HepG2 (cell line): Measurements from ENCODE around the gene SPG7. TPM values are rescaled to one million over a fixed set of nuclear protein-coding genes. Genes with fewer than 3 reads are reported as not detected.

Experiments used
- ATAC-seq: fragments of 200-7000 bp; cut with Tn5 transposase; 3 replicates; pipeline ENCODE4 v1.9.1; 2020; ENCODE audit warnings: mild to moderate bottlenecking, moderate library complexity
- BruUV-seq: library from RNA; stranded (reverse); fragments of 400-500 nt; replicated peaks from 2 replicates; lab custom pipeline; 2021; lab: Mats Ljungman, UMichigan
- CTCF ChIA-PET: fragments of 300-600 bp; formaldehyde crosslinking; extraction: SDS; loops from one replicate; lab custom pipeline; 2021; ENCODE audit warnings: low total read pairs, inconsistent platforms, low intra/inter-chr PET ratio; lab: Yijun Ruan, JAX
- POLR2A ChIA-PET: fragments of 350-600 bp; sonication (Branson Sonifier 250); formaldehyde crosslinking; loops from one replicate; lab custom pipeline; 2020; ENCODE audit warnings: antibody characterized with exemption, inconsistent platforms; lab: Yijun Ruan, JAX
- DNase-seq: peaks from one replicate; pipeline ENCODE4 v3.0.0-alpha.2; 2015; ENCODE audit warnings: low spot score
- FAIRE-seq: peaks from 3 replicates; lab custom pipeline; 2011; peaks lifted over from hg19 to GRCh38; lab: Jason Lieb, UNC
- H2AFZ ChIP-seq: one replicate; pipeline ENCODE4 v1.6.1; 2011; ENCODE audit warnings: low read length, inconsistent platforms
- H3K27ac ChIP-seq: fragments of 300-600 bp; 3 replicates; pipeline ENCODE4 v1.8.0; 2011; ENCODE audit warnings: mixed run types, mild to moderate bottlenecking, mixed read lengths, low read length, inconsistent platforms; ENCODE audit not compliant: insufficient read depth; ENCODE audit errors: extremely low read length
- H3K27me3 ChIP-seq, 2 experiments: fragments of 200-600 bp in 1 of 2; 2 replicates in 1 of 2; 3 replicates in 1 of 2; pipeline versions ENCODE4 v1.6.0 to v1.8.0; 2011; ENCODE audit warnings: low read length in 2 of 2, mild to moderate bottlenecking in 2 of 2, moderate library complexity in 2 of 2, inconsistent platforms in 1 of 2; ENCODE audit not compliant: insufficient read depth in 2 of 2, control insufficient read depth in 1 of 2
- H3K36me3 ChIP-seq, 2 experiments: fragments of 200-600 bp in 1 of 2; replicated peaks in 1 of 2; 2 replicates in 1 of 2; 3 replicates in 1 of 2; pipeline versions ENCODE4 v1.5.1 to v1.8.0; 2011; ENCODE audit warnings: low read length in 2 of 2, inconsistent platforms in 1 of 2; ENCODE audit not compliant: insufficient read depth in 2 of 2, control insufficient read depth in 1 of 2
- H3K4me1 ChIP-seq: 2 replicates; pipeline ENCODE4 v1.5.1; 2012; ENCODE audit warnings: low read length, inconsistent platforms; ENCODE audit not compliant: insufficient read depth
- H3K4me2 ChIP-seq: 2 replicates; pipeline ENCODE4 v1.6.0; 2011; ENCODE audit warnings: low read depth, low read length, inconsistent platforms
- H3K4me3 ChIP-seq, 3 experiments: fragments of 200-600 bp in 1 of 3; sonication (generic), shearing (Covaris generic) in 1 of 3; replicated peaks in 1 of 3; 2 replicates each; pipeline ENCODE4 v1.5.1; 2011 to 2016; ENCODE audit warnings: low read length in 3 of 3, inconsistent platforms in 2 of 3, low read depth in 2 of 3, mild to moderate bottlenecking in 2 of 3, control low read depth in 1 of 3, mixed read lengths in 1 of 3; ENCODE audit not compliant: insufficient read depth in 1 of 3
- H3K79me2 ChIP-seq: one replicate; pipeline ENCODE4 v1.6.1; 2011; ENCODE audit warnings: low read length, inconsistent platforms; ENCODE audit not compliant: insufficient read depth
- H3K9ac ChIP-seq: 2 replicates; pipeline ENCODE4 v1.6.0; 2011; ENCODE audit warnings: mild to moderate bottlenecking, low read depth, low read length, inconsistent platforms; ENCODE audit not compliant: insufficient read depth
- H3K9me3 ChIP-seq: 2 replicates; pipeline ENCODE4 v1.5.1; 2012; ENCODE audit warnings: mild to moderate bottlenecking, low read length
- H4K20me1 ChIP-seq: 2 replicates; pipeline ENCODE4 v1.6.0; 2011; ENCODE audit warnings: inconsistent platforms, mild to moderate bottlenecking, low read length, moderate library complexity; ENCODE audit not compliant: insufficient read depth
- ARNT ChIP-seq: fragments of 450-650 bp; IDR thresholded peaks from 2 replicates; pipeline ENCODE4 v1.6.1; 2017
- CHCHD3 ChIP-seq: sonication (generic); formaldehyde crosslinking; IDR thresholded peaks from 2 replicates; pipeline ENCODE4 v1.8.0; 2022; ENCODE audit warnings: mild to moderate bottlenecking, missing genetic modification reagents, moderate library complexity
- JUND ChIP-seq: sonication (generic); formaldehyde crosslinking; IDR thresholded peaks from 2 replicates; pipeline ENCODE4 v1.8.0; 2022; ENCODE audit warnings: mild to moderate bottlenecking, missing genetic modification reagents
- ONECUT2 ChIP-seq: sonication (generic); formaldehyde crosslinking; IDR thresholded peaks from 2 replicates; pipeline ENCODE4 v1.4.0; 2020; ENCODE audit warnings: missing genetic modification reagents
- PBX2 ChIP-seq: IDR thresholded peaks from 2 replicates; pipeline ENCODE4 v1.6.1; 2016; ENCODE audit warnings: control low read depth
- ZBTB43 ChIP-seq: sonication (generic); formaldehyde crosslinking; conservative IDR thresholded peaks from 2 replicates; pipeline ENCODE4 v1.4.0; 2020; ENCODE audit warnings: missing genetic modification reagents
- ZNF232 ChIP-seq: sonication (generic); formaldehyde crosslinking; IDR thresholded peaks from 2 replicates; pipeline ENCODE4 v1.4.0; 2020; ENCODE audit warnings: missing genetic modification reagents, borderline replicate concordance
- ZNF557 ChIP-seq: sonication (generic); formaldehyde crosslinking; IDR thresholded peaks from 2 replicates; pipeline ENCODE4 v1.4.0; 2020; ENCODE audit warnings: missing genetic modification reagents
- ZNF83 ChIP-seq: sonication (generic); formaldehyde crosslinking; IDR thresholded peaks from 2 replicates; pipeline ENCODE4 v1.4.0; 2020; ENCODE audit warnings: missing genetic modification reagents, mild to moderate bottlenecking, borderline replicate concordance
- WGBS: methylation state at CpG from one replicate; pipeline ENCODE4 v1.1.6; 2017; ENCODE audit warnings: low lambda C conversion rate; 5-methylcytosine and 5-hydroxymethylcytosine counted together
- in situ Hi-C: cut with HindIII; loops from 2 replicates; pipeline ENCODE4 v1.10.0; 2017; ENCODE audit warnings: low pct_unique_long_range_greater_than_20kb; ENCODE audit not compliant: extremely low pct_ligation_motif_present
- intact Hi-C: fragments of 100-400 bp; cut with micrococcal nuclease; formaldehyde crosslinking; loops from one replicate; pipeline ENCODE4 v1.10.0; 2022; ENCODE audit not compliant: unreplicated experiment
- polyA plus RNA-seq, 8 experiments: library from polyadenylated mRNA; depleted of rRNA in 3 of 8; stranded (reverse) in 7 of 8; unstranded in 1 of 8; fragments of >200 nt; fragmentation: Illumina TruSeq in 4 of 8; extraction: Trizol in 4 of 8; gene quantifications; 2 replicates each; pipeline versions ENCODE4 v1.2.1 to v1.2.3, GENCODE V29; 2011 to 2016; ENCODE audit warnings: low read depth in 4 of 8, missing spikeins in 1 of 8, mixed read lengths in 1 of 8; ENCODE audit not compliant: insufficient read depth in 1 of 8
- total RNA-seq, 5 experiments: library from RNA; depleted of rRNA; stranded (reverse); fragments of >200 nt; fragmentation: Illumina TruSeq; extraction: Trizol; gene quantifications; 2 replicates each; pipeline ENCODE4 v1.2.3, GENCODE V29; 2016; ENCODE audit warnings: low read depth in 1 of 5

Gene SPG7
- total and polyA plus RNA-seq, 2 of the 13 experiments (the other 11 are each of a cell fraction or from before 2014, with no cell fraction given) = 66.0 to 136 TPM

- no peak overlapping the region for H3K4me3 ChIP-seq
- H3K36me3 ChIP-seq = no peaks in the 10 kb centered on the region
- no peaks in the 10 kb centered on the region for H3K9me3 ChIP-seq
- ATAC-seq = no peak; the same call in 2 of the 3 replicates
- no peak overlapping the region for H3K27ac ChIP-seq
- BruUV-seq = no TSS peak
- H3K27me3 ChIP-seq = peaks cover 12 to 30% of the 10 kb centered on the region in 2 experiments; a peak in 4 of 5 replicates
- intact Hi-C loops = no loop called here
- TF ChIP-seq ZNF83 (no peak), ZBTB43 (CRISPR knock-in tag) (no peak), ONECUT2 (CRISPR knock-in tag) (no peak), ARNT (no peak), JUND (no peak), ZNF232 (CRISPR knock-in tag) (no peak), CHCHD3 (no peak), PBX2 (CRISPR knock-in tag) (no peak), ZNF557 (no peak)
- no peak for FAIRE-seq
- DNase-seq = no peak
- H4K20me1 ChIP-seq = no peaks in the 10 kb centered on the region
- in situ Hi-C loops = no loop called here
- peaks cover 10% of the 10 kb centered on the region; the same call in 1 of the 2 replicates for H3K4me1 ChIP-seq
- H2AFZ ChIP-seq = no peak overlapping the region
- ChIA-PET POLR2A (no interaction called here), CTCF (no interaction called here)
- H3K4me2 ChIP-seq = no peak overlapping the region
- no peak overlapping the region for H3K9ac ChIP-seq
- H3K79me2 ChIP-seq = no peaks in the 10 kb centered on the region
- WGBS = 51% methylated on average over 8 of the region's 19 CpGs
Observed at GRCh38 chr16:89596957-89597649, 88.9 kb downstream of the SPG7 start.
